Activated CD4-positive, alpha-beta T cell treated with anti-CD3 and anti-CD28 coated beads, Interleukin-2, Interleukin-6, amounts not matched to agents 100 ng/mL and 50 ng/mL, durations not matched to agents 16 hours and 8 hours (primary cell): ENCODE measurements around the gene ISX.
A peak's percentile ranks its signal among the peaks of the same experiment; 100 is the strongest.

Experiments
- DNase-seq: peaks from one replicate; pipeline ENCODE4 v3.0.0-alpha.2; 2020

Gene ISX

DNA sequence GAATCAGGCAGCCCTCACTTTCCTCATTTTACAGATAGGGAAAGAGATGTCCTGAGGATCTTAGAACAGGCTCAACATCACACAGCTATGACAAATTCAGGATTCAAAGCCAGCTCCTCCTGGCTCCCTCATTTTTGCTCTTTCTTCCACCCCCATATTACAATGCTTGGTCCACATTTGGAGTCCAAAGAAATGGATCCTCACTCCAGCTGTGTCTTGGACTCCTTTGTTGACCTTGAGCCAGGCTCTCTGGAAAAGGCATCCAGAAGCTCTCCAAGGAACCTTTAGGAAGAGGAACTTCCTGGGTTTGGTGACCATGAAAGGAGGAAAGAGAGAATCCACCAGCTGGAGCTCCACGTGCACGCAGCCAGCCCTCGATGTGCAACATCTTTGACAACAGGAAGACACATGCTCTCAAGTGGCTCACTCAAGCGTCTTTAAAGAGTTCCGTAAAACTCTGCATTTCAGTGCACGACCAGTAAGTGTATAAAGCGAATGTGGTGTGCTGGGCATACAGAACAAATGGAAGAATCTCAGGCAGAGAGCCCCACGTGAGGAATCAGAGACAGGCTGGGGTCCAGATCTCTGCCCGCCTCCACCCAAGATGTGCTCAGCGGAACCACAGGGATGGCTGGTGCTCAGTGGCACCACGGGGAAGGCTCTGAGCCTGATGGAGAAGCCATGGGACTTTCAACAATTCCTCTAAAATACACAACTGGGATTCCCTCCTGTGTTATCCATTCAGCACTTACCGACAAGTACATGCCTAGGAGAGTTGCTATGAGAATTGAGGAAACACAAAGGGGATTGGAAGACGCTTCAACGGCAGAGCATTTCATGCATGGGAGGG, 48.4 kb downstream of the ISX start:
- no peak for DNase-seq

GRCh38 chr22:35115515-35115914, 49.6 kb downstream of the ISX start:
- no peak for DNase-seq

DNA sequence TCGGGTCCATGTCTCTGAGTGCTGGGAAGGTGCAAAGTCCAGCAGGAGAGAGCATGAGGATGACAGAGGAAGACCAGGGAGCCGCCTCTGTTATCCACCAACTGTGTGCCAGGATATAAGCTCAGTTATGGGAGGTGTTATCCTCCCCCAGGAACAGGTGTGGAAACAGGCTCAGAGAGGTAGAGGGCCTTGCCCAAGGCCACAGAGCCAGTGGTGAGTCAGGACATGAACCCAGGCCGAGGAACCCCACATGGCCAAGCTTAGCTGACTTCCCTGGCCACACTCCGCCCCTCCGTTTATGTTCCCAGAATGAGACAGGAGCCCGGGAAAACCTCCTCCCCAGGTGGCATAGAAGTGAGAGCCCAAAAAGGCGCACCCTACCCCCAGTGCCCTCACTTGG, 50.3 kb downstream of the ISX start:
- no peak for DNase-seq

- no peak for DNase-seq
These were observed 50.9 kb downstream of the ISX start for GRCh38 chr22:35116817-35117216.

GRCh38 chr22:35119494-35119893, 53.5 kb downstream of the ISX start:
- no peak for DNase-seq

- no peak for DNase-seq
These were observed 58.8 kb downstream of the ISX start for GRCh38 chr22:35124691-35125219.

- no peak for DNase-seq
These were observed 61.0 kb downstream of the ISX start for GRCh38 chr22:35126993-35127392.

- peak; percentile 58 for DNase-seq
These were observed 62.7 kb downstream of the ISX start for GRCh38 chr22:35128637-35129036.

GRCh38 chr22:35131525-35132000, 65.6 kb downstream of the ISX start:
- no peak for DNase-seq

GRCh38 chr22:35132568-35132967, 66.6 kb downstream of the ISX start:
- DNase-seq: no peak

GRCh38 chr22:35133702-35134380, 67.9 kb downstream of the ISX start:
- no peak for DNase-seq

DNA sequence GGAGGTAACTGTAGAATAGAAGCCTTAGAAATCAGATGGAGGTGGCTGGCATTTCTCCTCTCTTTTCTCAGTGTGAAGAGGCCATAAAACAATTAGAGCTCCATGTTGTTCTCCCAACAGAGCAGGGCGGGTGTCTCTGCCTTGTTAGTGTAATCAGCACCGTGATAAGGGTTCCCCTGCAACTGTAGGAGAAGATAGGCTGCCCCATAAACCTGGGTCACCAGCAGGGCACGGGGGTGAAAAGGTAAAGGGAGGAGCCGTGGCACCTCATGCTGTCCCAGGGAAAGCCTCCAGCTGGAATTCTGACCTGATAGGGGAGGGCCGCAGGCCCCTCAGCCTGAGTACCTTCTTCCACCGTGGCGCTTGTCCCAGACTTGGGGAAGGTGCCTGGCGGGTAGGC, 68.7 kb downstream of the ISX start:
- no peak for DNase-seq

DNA sequence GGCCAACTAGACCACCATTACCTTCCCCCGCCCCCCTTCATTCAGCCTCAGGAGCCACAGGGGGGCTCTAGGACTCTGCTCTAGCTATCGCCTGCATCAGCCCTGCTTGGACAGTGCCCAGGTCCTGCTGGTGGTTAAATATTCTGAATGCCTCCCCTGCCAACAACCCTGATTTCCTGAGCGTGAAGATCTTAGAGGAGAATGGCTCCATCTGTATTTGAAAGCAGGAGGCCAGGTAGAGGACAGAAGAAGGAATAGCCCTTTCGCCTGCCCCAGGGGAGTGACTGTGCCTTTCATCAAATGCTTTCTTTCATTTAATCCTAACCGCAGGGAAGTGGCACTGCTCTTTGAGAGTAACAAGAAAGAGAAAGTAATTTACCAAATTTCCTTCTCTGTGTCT, 69.2 kb downstream of the ISX start:
- DNase-seq: no peak
